NCI-H2107 treated with DMSO at 0.1 percent for 48 hours (cell line): Measurements from ENCODE around the gene CD300C.
"Not testable (repeated sequence)": the region's sequence is repeated elsewhere in the genome, so short reads cannot be mapped to it uniquely, and the experiment has no call there.

ENCODE experiments used
- DNase-seq: peaks from one replicate; lab custom pipeline; 2025; ENCODE audit not compliant: unreplicated experiment; lab: John Stamatoyannopoulos, UW

The CD300C gene

DNA sequence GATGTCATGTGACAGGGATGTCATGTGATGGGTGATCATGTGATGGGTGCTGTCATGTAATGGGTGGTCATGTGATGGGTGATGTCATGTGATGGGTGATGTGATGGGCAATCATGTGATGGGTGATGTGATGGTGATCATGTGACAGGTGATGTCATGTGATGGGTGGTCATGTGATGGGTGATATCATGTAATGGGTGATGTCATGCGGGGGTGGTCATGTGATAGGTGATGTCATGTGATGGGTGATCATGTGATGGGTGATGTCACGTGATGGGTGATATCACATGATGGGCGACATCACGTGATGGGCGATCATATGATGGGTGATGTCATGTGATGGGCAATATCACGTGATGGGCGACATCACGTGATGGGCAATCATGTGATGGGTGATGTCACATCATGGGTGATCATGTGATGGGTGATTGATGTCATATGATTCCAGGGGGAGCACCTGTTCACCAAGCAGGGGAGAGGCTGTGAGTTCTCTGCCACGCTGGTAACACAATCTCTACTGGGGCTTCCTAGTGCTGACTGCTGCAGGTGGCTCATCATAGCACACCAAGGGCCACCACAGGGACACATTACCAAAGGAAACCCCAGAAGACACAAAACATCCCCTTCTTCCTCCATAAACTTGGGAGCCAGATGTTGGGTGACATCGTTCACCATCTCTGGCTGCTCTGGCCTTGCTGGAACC is 31.1 kb downstream of the CD300C start:
- no peak for DNase-seq

DNA sequence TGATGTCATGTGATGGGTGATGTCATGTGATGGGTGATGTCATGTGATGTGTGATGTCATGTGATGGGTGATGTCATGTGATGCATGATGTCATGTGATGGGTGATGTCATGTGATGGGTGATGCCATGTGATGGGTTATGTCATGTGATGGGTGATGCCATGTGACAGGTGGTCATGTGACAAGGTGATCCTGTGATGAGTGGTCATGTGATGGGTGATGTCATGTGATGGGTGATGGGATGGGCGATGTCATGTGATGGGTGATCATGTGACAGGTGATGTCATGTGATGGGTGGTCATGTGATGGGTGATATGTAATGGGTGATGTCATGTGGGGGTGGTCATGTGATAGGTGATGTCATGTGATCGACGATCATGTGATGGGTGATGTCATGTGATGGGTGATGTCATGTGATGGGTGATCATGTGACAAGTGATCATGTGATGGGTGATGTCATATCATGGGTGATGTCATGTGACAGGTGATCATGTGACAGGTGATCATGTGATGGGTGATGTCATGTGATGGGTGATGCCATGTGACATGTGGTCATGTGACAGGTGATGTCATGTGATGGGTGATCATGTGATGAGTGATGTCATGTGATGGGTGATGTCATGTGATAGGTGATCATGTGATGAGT is 31.8 kb downstream of the CD300C start:
- DNase-seq, result no peak

DNA sequence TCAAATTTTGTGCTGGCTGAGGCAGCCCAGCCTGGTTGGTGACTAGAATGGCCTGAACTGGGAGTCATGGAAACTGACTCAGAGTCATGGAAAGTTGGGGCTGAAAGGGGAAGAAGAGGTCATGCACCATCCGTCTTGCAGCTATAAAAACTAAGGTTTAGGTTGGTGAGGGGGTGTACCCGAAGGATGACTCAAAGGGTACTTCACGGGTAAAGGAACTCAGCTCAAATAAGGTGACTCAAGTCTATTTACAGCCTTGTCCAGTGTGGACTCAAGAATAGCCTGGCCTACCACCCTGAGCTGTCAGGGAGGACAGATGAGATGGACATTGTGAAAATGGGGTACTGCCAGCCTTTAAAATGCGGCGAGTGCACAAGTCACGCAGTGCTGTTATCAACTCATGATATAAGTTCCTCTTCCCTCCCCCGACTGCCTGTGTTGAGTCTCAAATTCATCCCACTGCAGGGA is 33.3 kb downstream of the CD300C start:
- DNase-seq, result no peak

DNA sequence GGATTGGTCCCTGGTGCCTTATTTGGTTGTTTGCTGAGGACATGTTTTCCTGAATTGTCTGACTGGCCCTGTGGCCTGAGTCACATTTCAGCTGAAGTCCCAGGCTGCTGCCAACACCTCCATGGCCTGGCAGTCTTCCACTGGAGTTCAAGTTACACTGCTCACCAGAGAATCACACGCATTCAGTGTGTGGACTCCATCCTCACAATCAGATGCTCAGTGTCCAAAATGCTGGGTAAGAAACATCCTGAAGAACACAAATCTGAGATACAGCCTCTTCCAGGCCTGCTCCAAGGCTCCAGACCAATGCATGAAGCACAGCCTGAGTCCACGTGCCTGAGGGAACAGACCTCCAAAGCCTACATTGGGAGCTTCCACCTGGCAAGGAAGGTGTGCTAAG is 33.9 kb downstream of the CD300C start:
- no peak for DNase-seq

DNA sequence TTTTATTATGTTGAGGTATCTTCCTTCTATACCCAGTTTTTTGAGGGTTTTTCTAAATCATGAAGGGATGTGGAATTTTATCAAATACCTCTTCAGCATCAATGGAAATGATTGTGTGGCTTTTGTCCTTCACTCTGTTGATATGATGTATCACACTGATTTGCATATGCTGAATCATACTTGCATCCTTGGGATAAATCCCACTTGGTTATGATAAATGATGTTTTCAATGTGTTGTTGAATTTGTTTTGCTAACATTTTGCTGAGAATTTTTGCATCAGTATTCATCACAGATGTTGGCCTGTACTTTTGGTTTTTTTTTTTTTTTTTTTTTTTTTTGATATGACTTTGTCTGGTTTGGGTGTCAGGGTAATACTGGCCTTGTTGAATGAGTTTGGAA is 37.8 kb downstream of the CD300C start:
- DNase-seq, result no peak

DNA sequence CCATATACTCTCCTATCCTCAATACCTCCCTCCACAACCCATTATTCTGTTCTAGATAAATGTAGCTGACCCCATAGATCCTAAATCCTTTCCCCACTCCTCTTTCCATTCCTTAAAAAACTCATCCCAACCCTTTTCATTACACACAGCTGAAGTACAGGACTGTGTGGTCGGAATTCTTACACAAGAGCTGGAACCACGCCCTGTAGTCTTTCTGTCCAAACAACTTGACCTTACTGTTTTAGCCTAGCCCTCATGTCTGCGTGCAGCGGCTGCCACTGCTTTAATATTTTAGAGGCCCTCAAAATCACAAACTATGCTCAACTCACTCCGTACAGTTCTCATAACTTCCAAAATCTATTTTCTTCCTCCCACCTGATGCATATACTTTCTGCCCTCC is 42.0 kb downstream of the CD300C start:
- not testable (repeated sequence) for DNase-seq

DNA sequence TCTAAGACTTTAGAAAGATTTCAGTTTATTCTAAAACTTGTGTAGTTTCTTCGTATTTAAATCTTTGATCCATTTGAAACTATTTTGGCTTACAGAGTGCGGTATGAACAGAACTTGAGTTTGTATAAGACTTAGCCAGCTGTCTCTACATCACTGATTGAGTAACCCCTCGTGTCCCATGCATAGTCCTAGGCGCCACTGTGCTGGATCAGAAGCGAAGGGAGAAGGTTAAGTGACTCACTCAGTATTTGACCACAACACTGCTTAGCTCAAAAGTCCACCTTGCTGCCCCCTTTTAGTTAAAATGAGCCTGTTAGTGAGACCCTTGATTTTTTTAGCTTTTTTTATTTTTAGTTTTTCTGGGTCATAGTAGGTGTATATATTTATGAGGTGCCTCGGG is 43.1 kb downstream of the CD300C start:
- DNase-seq, result no peak

DNA sequence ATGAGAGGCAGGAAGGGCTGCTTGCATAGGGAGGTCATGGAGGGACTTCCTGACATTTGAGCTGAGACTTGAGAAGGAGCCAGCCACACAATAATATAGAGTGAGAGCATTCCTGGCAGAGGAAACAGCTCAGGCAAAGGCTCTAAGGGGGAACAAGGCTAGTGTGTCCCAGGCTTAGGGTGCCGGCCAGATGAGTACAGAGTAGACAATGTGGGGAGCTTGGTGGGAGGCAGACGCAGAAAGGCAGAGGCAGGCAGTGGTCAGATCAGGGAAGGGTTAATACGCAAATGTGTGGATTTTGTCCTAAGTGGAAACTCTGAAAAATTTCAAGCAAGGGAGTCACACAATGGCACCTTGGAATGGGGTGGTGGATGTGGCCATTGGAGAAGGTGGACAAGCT is 45.9 kb downstream of the CD300C start:
- no peak for DNase-seq

DNA sequence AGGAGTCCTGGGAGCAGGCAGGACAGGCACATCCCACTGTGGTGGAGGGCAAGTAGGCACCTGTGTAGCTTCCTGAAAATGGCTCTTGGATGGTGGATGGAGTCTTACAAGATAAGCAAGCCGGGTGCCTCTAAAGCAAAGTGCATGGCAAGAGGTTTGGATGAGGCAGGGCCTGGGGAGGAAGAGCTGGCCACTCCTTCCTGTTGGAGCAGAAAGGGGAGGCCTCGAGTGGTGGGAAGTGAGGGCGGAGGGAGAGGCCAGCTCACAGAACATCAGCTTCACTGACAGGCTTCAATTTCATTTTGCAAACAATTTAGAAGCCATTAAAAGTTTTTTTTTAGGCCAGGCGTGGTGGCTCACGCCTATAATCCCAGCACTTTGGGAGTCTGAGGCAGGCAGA is 48.4 kb downstream of the CD300C start:
- no peak for DNase-seq

DNA sequence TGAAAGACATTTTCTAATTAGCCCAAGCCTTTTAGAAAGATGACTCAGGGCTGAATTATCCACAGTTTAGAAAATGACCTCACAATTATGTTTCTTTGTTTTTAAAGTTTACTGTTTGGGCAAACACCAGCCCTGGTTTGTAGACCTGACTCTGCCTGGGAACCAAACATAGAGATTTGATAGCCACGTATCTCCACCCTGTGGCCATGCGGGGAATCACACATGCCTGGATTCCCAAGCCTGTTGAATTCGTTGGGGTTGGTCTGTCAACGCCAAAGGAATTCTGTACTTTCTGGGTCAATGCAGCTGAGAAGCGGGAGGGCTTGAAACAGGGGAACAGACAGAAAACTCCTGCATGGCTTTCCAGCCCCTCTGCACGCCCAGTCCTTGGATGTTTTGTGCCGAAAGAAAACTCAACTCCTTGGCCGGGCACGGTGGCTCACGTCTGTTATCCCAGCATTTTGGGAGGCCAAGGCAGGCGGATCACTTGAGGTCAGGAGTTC is 52.5 kb downstream of the CD300C start:
- DNase-seq, result peak; percentile 17

DNA sequence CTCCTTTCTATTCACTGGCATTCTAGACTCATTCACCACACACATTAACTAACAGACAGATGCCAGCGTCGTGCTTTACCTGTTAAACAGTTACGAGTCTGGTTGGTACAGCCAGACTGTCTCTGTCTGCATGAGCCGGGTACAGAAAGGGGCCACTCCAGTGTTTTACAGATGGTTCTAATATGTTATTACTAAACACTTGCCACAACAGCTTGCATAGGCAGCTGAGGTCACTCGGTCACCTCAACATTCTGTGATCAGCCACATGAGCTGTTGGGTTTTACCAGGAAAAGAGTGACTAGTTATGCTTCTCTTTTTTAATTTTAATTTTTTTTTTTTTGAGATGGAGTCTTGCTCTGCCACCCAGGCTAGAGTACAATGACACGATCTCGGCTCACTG is 54.3 kb downstream of the CD300C start:
- DNase-seq, result no peak
